ENCODE data around the gene PCSK6.

The PCSK6 gene

GRCh38 chr15:101444807-101445508 lies 44.5 kb downstream of the PCSK6 start:
- DNase-seq = no peak

GRCh38 chr15:101444015-101444414 lies 45.5 kb downstream of the PCSK6 start:
- no peak for DNase-seq

GRCh38 chr15:101442272-101442671 lies 47.2 kb downstream of the PCSK6 start:
- no peak for DNase-seq

- DNase-seq = no peak
Measured at GRCh38 chr15:101441696-101442095, 47.8 kb downstream of the PCSK6 start.

GRCh38 chr15:101440846-101441590 lies 48.5 kb downstream of the PCSK6 start:
- no peak for DNase-seq

- DNase-seq = no peak
Measured at GRCh38 chr15:101439920-101440319, 49.6 kb downstream of the PCSK6 start.

GRCh38 chr15:101439285-101439919 lies 50.1 kb downstream of the PCSK6 start:
- no peak for DNase-seq

GRCh38 chr15:101438482-101439284 lies 50.8 kb downstream of the PCSK6 start:
- DNase-seq = no peak

GRCh38 chr15:101437618-101438481 lies 51.7 kb downstream of the PCSK6 start:
- no peak for DNase-seq

GRCh38 chr15:101437209-101437608 lies 52.3 kb downstream of the PCSK6 start:
- no peak for DNase-seq

- DNase-seq = no peak
Measured at GRCh38 chr15:101436526-101436925, 53.0 kb downstream of the PCSK6 start.

- DNase-seq = no peak
Measured at GRCh38 chr15:101435761-101436160, 53.7 kb downstream of the PCSK6 start.

- DNase-seq = no peak
Measured at GRCh38 chr15:101434032-101434920, 55.2 kb downstream of the PCSK6 start.

- no peak for DNase-seq
Measured at GRCh38 chr15:101433396-101433795, 56.1 kb downstream of the PCSK6 start.

GRCh38 chr15:101432982-101433381 lies 56.5 kb downstream of the PCSK6 start:
- no peak for DNase-seq

- DNase-seq = no peak
Measured at GRCh38 chr15:101431748-101432147, 57.8 kb downstream of the PCSK6 start.

GRCh38 chr15:101431301-101431700 lies 58.2 kb downstream of the PCSK6 start:
- DNase-seq = no peak

- no peak for DNase-seq
Measured at GRCh38 chr15:101429646-101430045, 59.9 kb downstream of the PCSK6 start.

GRCh38 chr15:101429191-101429590 lies 60.3 kb downstream of the PCSK6 start:
- DNase-seq = no peak

- no peak for DNase-seq
Measured at GRCh38 chr15:101428758-101429157, 60.7 kb downstream of the PCSK6 start.
